Mesodermal cell (in vitro differentiated cells): ENCODE results near the gene SLC36A4.

Source experiments
- H3K27ac ChIP-seq: 2 replicates; pipeline ENCODE4 v1.7.0; 2013; ENCODE audit warnings: mild to moderate bottlenecking, low read depth, low read length, moderate library complexity; ENCODE audit not compliant: severe bottlenecking
- H3K36me3 ChIP-seq: 2 replicates; pipeline ENCODE4 v1.7.1; 2013; ENCODE audit warnings: mild to moderate bottlenecking, low read length, moderate library complexity; ENCODE audit not compliant: control insufficient read depth, insufficient read depth
- H3K4me1 ChIP-seq: one replicate; pipeline ENCODE4 v1.7.1; 2013; ENCODE audit warnings: mild to moderate bottlenecking, low read length; ENCODE audit not compliant: insufficient read depth, control insufficient read depth, poor library complexity, severe bottlenecking
- H3K4me3 ChIP-seq: 2 replicates; pipeline ENCODE4 v1.7.0; 2013; ENCODE audit warnings: low read length, control low read depth, mild to moderate bottlenecking; ENCODE audit not compliant: insufficient read depth, poor library complexity, severe bottlenecking; ENCODE audit errors: extremely low read depth
- H3K9me3 ChIP-seq: 2 replicates; pipeline ENCODE4 v1.7.1; 2013; ENCODE audit warnings: mild to moderate bottlenecking, low read length, moderate library complexity; ENCODE audit not compliant: control insufficient read depth
- WGBS, 2 experiments: methylation state at CpG; one replicate each; pipeline ENCODE4 v1.1.5; 2013; ENCODE audit warnings: missing lambda C conversion rate in 2 of 2; ENCODE audit not compliant: insufficient coverage in 2 of 2; 5-methylcytosine and 5-hydroxymethylcytosine counted together

Gene SLC36A4

GRCh38 chr11:93220078-93220477, 22.3 kb upstream of the SLC36A4 start:
- Histone ChIP-seq H3K27ac (no peak overlapping the region), H3K9me3 (no peaks in the 10 kb centered on the region), H3K36me3 (no peaks in the 10 kb centered on the region), H3K4me1 (no peaks in the 10 kb centered on the region), H3K4me3 (no peak overlapping the region)

- Histone ChIP-seq H3K27ac (no peak overlapping the region), H3K4me3 (no peak overlapping the region), H3K36me3 (no peaks in the 10 kb centered on the region), H3K4me1 (no peaks in the 10 kb centered on the region), H3K9me3 (no peaks in the 10 kb centered on the region)
- WGBS, 2 experiments, result 87 to 90% methylated on average over 2 of the region's 2 CpGs
These were observed 21.6 kb upstream of the SLC36A4 start for GRCh38 chr11:93219440-93219839.

- WGBS, 2 experiments, result 89 to 93% methylated on average over 3 to 4 of the region's 5 CpGs
- no peak overlapping the region for H3K27ac ChIP-seq
- no peaks in the 10 kb centered on the region for H3K9me3 ChIP-seq
- H3K36me3 ChIP-seq, result no peaks in the 10 kb centered on the region
- no peak overlapping the region for H3K4me3 ChIP-seq
- H3K4me1 ChIP-seq, result no peaks in the 10 kb centered on the region
These were observed 18.8 kb upstream of the SLC36A4 start for GRCh38 chr11:93216511-93217101.

GRCh38 chr11:93213622-93214021, 15.8 kb upstream of the SLC36A4 start:
- no peaks in the 10 kb centered on the region for H3K4me1 ChIP-seq

GRCh38 chr11:93212094-93212493, 14.3 kb upstream of the SLC36A4 start:
- 67 to 100% methylated on average over 1 to 2 of the region's 4 CpGs for WGBS, 2 experiments
- Histone ChIP-seq H3K4me1 (no peaks in the 10 kb centered on the region), H3K27ac (no peak overlapping the region), H3K9me3 (peaks cover 6% of the 10 kb centered on the region), H3K36me3 (no peaks in the 10 kb centered on the region), H3K4me3 (no peak overlapping the region)

More at GRCh38 chr11:93213622-93214021, 15.8 kb upstream of the SLC36A4 start:
- Histone ChIP-seq H3K9me3 (peaks cover 6% of the 10 kb centered on the region), H3K27ac (no peak overlapping the region), H3K4me3 (no peak overlapping the region), H3K36me3 (no peaks in the 10 kb centered on the region)

- Histone ChIP-seq H3K27ac (no peak overlapping the region), H3K4me3 (no peak overlapping the region), H3K36me3 (no peaks in the 10 kb centered on the region), H3K9me3 (peaks cover 6% of the 10 kb centered on the region), H3K4me1 (no peaks in the 10 kb centered on the region)
- WGBS, 2 experiments, result 85 to 86% methylated on average over 2 of the region's 2 CpGs
These were observed 11.7 kb upstream of the SLC36A4 start for GRCh38 chr11:93209466-93209865.

GRCh38 chr11:93208663-93209270, 11.0 kb upstream of the SLC36A4 start:
- peaks cover 6% of the 10 kb centered on the region for H3K9me3 ChIP-seq
- H3K36me3 ChIP-seq, result no peaks in the 10 kb centered on the region
- H3K4me3 ChIP-seq, result no peak overlapping the region
- H3K27ac ChIP-seq, result no peak overlapping the region
- WGBS, 2 experiments, result 100% methylated on average over 1 of the region's 1 CpG; no CpG with 5 or more reads in 1 of the 2 experiments
- H3K4me1 ChIP-seq, result no peaks in the 10 kb centered on the region

- H3K9me3 ChIP-seq, result no peaks in the 10 kb centered on the region
These were observed 1.8 kb upstream of the SLC36A4 start for GRCh38 chr11:93199616-93200015.

GRCh38 chr11:93198215-93198845, 539 bp upstream of the SLC36A4 start:
- Histone ChIP-seq H3K27ac (no peak overlapping the region), H3K36me3 (peaks cover 7% of the 10 kb centered on the region), H3K4me1 (no peaks in the 10 kb centered on the region), H3K4me3 (peak overlapping the region; percentile 80), H3K9me3 (no peaks in the 10 kb centered on the region)
- 20 to 47% methylated on average over 5 to 7 of the region's 14 CpGs for WGBS, 2 experiments

More at GRCh38 chr11:93199616-93200015, 1.8 kb upstream of the SLC36A4 start:
- no peaks in the 10 kb centered on the region for H3K4me1 ChIP-seq
- no CpG with 5 or more reads among the region's 1 CpG for WGBS, 2 experiments
- no peak overlapping the region for H3K4me3 ChIP-seq
- H3K27ac ChIP-seq, result no peak overlapping the region
- peaks cover 7% of the 10 kb centered on the region for H3K36me3 ChIP-seq

GRCh38 chr11:93196816-93197379, 893 bp downstream of the SLC36A4 start:
- Histone ChIP-seq H3K4me3 (peak overlapping the region; percentile 80), H3K4me1 (no peaks in the 10 kb centered on the region), H3K36me3 (peaks cover 7% of the 10 kb centered on the region), H3K9me3 (no peaks in the 10 kb centered on the region), H3K27ac (peak overlapping the region; percentile 99)
- 3 to 8% methylated on average over 8 of the region's 13 CpGs for WGBS, 2 experiments
